PC-3 (cell line): ENCODE measurements around the gene KDELR3.

Experiments
- CTCF ChIP-seq: fragments of 300-600 bp; sonication (generic); conservative IDR thresholded peaks from 2 replicates; pipeline ENCODE4 v1.5.1; 2017; ENCODE audit warnings: antibody characterized with exemption, low read depth, mild to moderate bottlenecking, low read length
- EZH2 ChIP-seq: fragments of 300-600 bp; sonication (generic); IDR thresholded peaks from one replicate; pipeline ENCODE4 v1.6.1; 2017; ENCODE audit warnings: antibody characterized with exemption, mild to moderate bottlenecking, low read length; ENCODE audit not compliant: unreplicated experiment
- EZH2phosphoT487 ChIP-seq: fragments of 300-600 bp; sonication (generic); IDR thresholded peaks from 2 replicates; pipeline ENCODE4 v1.6.1; 2018; ENCODE audit warnings: mild to moderate bottlenecking, antibody characterized with exemption, low read length, borderline replicate concordance

- TF ChIP-seq EZH2 (no peak), CTCF (no peak), EZH2phosphoT487 (no peak)
Measured at GRCh38 chr22:38471237-38471636, 3.3 kb downstream of the KDELR3 start.
